ENCODE data around the gene GLO1. TPM values are rescaled to one million over a fixed set of nuclear protein-coding genes. Genes with fewer than 3 reads are reported as not detected.
A peak's percentile ranks its signal among the peaks of the same experiment; 100 is the strongest.

GLO1 gene
- total and polyA plus RNA-seq, 9 of the 15 experiments (the other 6 are each of a cell fraction or from before 2014, with no cell fraction given), result 155 to 331 (median 203) TPM

DNA sequence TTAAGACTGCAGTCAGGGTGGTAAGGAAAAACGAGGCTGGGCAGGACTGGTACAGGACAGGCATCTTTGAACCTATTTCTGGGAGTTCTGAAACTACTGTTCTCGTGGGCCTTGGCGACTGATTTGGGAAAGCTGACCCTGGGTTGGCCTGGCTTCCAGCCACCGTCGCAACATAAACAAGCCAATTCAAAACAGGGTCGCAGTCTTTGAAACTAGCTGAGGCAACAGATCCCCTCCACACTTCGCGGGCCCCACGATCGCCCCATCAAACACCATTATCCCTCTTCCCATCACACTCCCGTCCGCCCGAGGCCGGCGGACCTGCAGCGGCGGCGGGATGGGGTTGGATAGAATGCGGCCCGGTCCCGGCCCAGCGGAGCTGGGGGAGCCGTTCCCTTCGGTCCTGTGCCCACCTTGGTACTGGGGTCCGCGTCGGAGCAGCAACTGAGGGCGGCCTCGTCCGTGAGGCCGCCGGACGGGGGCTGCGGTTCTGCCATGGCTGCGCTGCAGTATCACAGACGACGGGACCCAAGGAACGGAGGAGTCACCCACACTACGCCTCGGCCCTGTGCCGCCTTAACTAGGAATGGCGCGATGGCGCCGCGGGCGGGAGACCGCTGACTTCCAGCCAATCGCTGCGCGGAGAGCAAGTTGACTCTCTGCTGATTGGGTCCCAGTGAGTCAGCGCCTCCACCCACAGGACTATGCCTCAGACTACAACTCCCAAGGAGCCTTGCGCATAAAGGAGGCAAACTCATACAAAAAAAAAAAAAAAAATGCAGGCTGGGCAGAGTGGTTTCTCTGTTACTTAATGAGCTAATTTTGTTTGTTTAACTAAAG, at the start of gene GLO1 (continued):
- TF ChIP-seq CBX1 (IDR thresholded peaks at IDR 0.05; ENCODE audit: low read depth) (peak; percentile 90), TFAM (CRISPR knock-in tag; conservative IDR thresholded peaks at IDR 0.05) (no peak), ZNF197 (CRISPR knock-in tag; IDR thresholded peaks at IDR 0.05; ENCODE audit: low read depth) (no peak), MXI1 (IDR thresholded peaks at IDR 0.05; ENCODE audit: low read depth, low read length) (no peak), ZC3H8 (IDR thresholded peaks at IDR 0.05) (no peak), EP400 (IDR thresholded peaks at IDR 0.05) (peak; percentile 86), CHCHD3 (CRISPR knock-in tag; IDR thresholded peaks at IDR 0.05) (no peak), ZNF436 (CRISPR knock-in tag; IDR thresholded peaks at IDR 0.05) (no peak), FIP1L1 (IDR thresholded peaks at IDR 0.05; ENCODE audit: low read depth, low read length, poor library complexity, severe bottlenecking) (peak; percentile 93), CBFA2T2 (conservative IDR thresholded peaks at IDR 0.05) (no peak), NFE2 (IDR thresholded peaks at IDR 0.05; ENCODE audit: low read depth) (peak; percentile 70), RFX7 (CRISPR knock-in tag; IDR thresholded peaks at IDR 0.05) (no peak), ZNF184 (CRISPR knock-in tag; IDR thresholded peaks at IDR 0.05) (no peak)
- TF ChIP-seq, protein P1, sequence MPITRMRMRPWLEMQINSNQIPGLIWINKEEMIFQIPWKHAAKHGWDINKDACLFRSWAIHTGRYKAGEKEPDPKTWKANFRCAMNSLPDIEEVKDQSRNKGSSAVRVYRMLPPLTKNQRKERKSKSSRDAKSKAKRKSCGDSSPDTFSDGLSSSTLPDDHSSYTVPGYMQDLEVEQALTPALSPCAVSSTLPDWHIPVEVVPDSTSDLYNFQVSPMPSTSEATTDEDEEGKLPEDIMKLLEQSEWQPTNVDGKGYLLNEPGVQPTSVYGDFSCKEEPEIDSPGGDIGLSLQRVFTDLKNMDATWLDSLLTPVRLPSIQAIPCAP (CRISPR knock-in tag; IDR thresholded peaks at IDR 0.05; ENCODE audit: borderline replicate concordance), result no peak
- TF ChIP-seq, protein P2, sequence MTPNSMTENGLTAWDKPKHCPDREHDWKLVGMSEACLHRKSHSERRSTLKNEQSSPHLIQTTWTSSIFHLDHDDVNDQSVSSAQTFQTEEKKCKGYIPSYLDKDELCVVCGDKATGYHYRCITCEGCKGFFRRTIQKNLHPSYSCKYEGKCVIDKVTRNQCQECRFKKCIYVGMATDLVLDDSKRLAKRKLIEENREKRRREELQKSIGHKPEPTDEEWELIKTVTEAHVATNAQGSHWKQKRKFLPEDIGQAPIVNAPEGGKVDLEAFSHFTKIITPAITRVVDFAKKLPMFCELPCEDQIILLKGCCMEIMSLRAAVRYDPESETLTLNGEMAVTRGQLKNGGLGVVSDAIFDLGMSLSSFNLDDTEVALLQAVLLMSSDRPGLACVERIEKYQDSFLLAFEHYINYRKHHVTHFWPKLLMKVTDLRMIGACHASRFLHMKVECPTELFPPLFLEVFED (CRISPR knock-in tag; conservative IDR thresholded peaks at IDR 0.05), result no peak
- TF ChIP-seq, protein P3, sequence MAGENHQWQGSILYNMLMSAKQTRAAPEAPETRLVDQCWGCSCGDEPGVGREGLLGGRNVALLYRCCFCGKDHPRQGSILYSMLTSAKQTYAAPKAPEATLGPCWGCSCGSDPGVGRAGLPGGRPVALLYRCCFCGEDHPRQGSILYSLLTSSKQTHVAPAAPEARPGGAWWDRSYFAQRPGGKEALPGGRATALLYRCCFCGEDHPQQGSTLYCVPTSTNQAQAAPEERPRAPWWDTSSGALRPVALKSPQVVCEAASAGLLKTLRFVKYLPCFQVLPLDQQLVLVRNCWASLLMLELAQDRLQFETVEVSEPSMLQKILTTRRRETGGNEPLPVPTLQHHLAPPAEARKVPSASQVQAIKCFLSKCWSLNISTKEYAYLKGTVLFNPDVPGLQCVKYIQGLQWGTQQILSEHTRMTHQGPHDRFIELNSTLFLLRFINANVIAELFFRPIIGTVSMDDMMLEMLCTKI (IDR thresholded peaks at IDR 0.05; ENCODE audit: partially characterized antibody), result no peak
- TF ChIP-seq, protein P4, sequence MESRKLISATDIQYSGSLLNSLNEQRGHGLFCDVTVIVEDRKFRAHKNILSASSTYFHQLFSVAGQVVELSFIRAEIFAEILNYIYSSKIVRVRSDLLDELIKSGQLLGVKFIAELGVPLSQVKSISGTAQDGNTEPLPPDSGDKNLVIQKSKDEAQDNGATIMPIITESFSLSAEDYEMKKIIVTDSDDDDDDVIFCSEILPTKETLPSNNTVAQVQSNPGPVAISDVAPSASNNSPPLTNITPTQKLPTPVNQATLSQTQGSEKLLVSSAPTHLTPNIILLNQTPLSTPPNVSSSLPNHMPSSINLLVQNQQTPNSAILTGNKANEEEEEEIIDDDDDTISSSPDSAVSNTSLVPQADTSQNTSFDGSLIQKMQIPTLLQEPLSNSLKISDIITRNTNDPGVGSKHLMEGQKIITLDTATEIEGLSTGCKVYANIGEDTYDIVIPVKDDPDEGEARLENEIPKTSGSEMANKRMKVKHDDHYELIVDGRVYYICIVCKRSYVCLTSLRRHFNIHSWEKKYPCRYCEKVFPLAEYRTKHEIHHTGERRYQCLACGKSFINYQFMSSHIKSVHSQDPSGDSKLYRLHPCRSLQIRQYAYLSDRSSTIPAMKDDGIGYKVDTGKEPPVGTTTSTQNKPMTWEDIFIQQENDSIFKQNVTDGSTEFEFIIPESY (CRISPR knock-in tag; IDR thresholded peaks at IDR 0.05), result peak; percentile 50; the same call in 1 of the 2 replicates
- TF ChIP-seq, protein P5, sequence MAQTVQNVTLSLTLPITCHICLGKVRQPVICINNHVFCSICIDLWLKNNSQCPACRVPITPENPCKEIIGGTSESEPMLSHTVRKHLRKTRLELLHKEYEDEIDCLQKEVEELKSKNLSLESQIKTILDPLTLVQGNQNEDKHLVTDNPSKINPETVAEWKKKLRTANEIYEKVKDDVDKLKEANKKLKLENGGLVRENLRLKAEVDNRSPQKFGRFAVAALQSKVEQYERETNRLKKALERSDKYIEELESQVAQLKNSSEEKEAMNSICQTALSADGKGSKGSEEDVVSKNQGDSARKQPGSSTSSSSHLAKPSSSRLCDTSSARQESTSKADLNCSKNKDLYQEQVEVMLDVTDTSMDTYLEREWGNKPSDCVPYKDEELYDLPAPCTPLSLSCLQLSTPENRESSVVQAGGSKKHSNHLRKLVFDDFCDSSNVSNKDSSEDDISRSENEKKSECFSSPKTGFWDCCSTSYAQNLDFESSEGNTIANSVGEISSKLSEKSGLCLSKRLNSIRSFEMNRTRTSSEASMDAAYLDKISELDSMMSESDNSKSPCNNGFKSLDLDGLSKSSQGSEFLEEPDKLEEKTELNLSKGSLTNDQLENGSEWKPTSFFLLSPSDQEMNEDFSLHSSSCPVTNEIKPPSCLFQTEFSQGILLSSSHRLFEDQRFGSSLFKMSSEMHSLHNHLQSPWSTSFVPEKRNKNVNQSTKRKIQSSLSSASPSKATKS (CRISPR knock-in tag; IDR thresholded peaks at IDR 0.05), result no peak
- TF ChIP-seq, protein P6, sequence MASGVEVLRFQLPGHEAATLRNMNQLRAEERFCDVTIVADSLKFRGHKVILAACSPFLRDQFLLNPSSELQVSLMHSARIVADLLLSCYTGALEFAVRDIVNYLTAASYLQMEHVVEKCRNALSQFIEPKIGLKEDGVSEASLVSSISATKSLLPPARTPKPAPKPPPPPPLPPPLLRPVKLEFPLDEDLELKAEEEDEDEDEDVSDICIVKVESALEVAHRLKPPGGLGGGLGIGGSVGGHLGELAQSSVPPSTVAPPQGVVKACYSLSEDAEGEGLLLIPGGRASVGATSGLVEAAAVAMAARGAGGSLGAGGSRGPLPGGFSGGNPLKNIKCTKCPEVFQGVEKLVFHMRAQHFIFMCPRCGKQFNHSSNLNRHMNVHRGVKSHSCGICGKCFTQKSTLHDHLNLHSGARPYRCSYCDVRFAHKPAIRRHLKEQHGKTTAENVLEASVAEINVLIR (CRISPR knock-in tag; IDR thresholded peaks at IDR 0.05), result no peak
